ENCODE results near the gene PARD6B. TPM values are rescaled to one million over a fixed set of nuclear protein-coding genes. Genes with fewer than 3 reads are reported as not detected.
"Not testable (repeated sequence)": the region's sequence is repeated elsewhere in the genome, so short reads cannot be mapped to it uniquely, and the experiment has no call there.

The PARD6B gene
- total RNA-seq, 1 donor from 2014 or later = 57.4 TPM

DNA sequence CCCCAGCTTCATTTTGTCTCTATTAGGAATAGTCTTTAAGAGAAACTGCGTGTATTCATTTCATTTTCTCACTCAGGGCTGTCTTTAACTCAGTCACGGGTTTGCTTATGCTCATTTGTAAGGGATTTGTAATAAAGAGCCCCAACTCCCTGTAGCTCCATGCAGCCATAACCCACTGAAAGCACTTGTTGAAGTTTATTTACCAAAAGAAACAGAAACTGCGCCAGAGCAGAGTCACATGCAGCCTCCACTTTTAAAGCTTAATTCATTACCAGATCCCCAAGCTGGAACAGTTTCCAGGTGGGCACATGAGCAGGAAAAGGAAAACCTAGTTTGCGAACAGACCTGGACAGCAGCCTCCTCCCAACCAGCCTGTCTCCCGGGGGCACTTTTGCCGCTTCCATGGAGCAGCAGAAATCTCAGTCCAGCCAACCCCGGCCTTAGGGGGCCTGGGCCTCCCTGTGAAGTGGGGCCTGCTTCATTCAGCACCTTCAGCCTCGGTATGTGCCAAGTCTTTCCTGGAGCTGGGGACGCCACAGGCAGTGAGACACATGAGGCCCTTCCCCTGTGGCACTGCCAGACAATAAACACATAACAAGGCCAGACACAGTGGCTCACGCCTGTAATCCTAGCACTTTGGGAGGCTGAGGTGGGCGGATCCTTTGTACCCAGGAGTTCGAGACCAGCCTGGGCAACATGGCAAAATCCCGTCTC, 68.0 kb downstream of the PARD6B start:
- DNase-seq (ENCODE audit: low read depth) = no peak

DNA sequence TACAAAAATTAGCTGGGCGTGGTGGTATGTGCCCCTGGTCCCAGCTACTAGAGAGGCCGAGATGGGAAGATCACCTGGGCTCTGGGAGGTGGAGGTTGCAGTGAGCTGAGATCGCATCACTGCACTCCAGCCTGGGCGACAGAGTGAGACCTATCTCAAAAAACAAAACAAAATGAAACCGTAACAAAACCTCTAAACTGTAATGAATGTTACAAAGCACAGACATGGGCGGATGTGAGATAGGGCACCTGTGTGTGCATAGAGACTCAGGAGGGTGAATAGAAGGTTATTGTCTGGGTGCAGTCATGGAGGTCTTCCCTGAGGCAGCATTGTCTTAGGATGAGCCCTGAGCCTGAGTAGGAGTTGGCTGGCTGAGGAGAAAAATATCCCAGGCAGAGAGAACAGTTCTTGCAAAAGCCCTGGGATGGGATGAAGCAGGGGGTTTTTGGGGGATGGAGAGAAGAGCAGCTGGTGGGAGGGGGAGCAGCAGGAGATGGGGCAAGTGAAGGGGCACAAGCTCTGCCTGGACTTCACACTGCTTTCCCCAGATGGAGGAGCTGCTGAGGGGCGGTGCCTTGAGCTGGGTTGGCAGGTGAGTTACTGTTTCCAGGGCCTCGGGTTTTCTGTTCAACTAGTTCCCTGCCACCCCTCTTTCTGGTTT, 68.6 kb downstream of the PARD6B start:
- DNase-seq (ENCODE audit: low read depth) = no peak

DNA sequence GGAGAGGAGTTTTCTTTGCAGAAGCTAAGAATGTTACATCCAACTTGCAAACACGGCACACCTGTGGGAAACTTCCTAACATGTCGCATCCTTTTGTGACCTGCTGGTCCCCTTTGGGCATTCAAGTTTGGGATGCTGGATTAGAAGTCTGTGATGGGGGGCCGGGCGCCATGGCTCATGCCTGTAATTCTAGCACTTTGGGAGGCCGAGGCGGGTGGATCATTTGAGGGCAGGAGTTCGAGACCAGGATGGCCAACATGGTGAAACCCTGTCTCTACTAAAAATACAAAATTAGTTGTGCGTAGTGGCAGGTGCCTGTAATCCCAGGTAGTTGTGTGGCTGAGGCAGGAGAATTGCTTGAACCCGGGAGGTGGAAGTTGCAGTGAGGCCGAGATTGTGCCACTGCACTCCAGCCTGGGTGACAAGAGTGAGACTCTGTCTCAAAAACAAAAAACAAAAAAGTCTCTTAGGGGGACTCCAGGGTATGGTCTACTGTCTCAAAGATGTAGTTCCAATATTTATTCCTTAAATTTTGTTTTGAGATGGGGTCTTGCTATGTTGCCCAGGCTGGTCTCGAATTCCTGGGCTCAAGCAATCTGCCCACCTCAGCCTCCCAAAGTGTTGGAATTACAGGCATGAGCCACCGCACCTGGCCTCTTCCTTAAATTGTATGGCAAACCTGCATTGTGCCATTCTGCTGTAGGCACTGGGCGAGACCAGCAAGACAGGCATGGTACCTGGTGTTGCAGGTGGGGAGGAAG, 69.8 kb downstream of the PARD6B start:
- not testable (repeated sequence) for DNase-seq (ENCODE audit: low read depth)

DNA sequence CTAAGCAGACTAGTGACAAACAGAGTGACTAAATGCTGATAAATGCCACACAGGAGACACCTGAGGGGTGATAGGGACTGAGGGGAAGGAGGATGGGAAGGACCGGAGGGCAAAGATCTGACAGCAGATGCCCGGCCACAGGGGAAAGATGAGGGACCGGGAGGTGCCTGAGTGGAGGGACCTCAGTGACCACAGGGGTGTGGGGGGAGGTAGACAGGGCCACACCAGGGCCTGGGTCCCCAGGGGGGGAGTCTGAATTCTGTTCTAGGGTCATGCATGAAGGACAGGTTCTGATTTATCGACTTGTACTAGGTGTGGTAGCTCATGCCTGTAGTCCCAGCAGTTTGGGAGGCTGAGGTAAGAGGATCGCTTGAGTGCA, 70.4 kb downstream of the PARD6B start:
- no peak for DNase-seq (ENCODE audit: low read depth)

DNA sequence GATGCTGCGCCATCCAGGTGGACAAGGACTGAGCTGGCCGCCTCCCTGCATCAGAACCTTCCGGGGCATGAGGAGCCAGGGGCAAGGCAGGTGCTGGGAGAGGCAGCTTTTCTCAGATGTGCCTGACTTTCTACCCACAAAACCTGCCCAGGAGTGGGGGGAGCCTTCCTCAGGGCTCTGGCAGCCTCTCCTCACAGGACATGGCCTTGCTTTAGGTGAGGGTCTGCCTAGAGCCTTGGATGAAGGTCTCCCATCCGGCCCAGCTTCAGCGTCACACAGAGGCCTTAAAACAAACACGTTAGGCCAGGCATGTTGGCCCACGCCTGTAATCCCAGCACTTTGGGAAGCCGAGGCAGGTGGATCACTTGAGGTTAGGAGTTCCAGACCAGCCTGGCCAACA, 70.9 kb downstream of the PARD6B start:
- no peak for DNase-seq (ENCODE audit: low read depth)

DNA sequence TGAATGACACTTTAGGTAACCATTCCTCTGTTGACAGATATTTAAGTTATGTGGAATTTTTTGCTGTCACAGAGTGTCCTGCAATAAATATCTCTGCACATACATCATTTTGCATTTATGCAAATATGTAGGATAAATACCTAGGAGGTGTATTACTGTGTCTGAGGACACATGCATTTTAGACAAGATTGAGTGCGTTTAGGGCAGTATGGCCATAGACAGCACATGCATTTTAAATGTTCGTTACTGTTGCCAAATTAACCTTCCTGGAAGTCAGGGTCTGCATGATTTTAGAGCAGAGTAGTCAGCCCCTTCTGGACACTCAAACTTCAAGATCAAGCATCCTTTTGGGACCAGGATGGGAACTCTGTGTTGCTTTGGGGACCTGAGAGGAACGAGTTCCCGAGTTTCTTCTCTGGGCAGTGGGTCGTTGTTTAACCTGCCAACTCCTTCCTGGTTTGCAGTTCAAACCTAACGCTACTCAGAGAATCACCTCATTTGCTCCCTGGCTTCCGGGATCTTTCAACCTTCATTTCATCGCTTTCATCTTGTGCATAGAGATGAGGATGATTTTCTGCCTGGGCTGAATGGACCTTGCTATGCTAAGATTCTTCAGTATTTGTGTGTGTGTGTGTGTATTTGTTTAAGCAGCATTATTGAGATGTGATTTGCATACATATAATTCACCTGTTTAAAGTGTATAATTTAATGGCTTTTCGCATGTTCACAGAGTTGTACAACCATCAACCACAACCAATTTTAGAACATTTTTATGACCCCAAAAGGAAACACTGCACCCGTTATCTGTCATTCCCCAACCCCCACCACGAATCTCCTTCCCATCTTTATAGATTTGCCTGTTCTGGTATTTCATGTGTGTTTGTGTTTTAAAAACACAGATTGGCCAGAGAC, 73.3 kb downstream of the PARD6B start:
- DNase-seq (ENCODE audit: low read depth) = no peak

DNA sequence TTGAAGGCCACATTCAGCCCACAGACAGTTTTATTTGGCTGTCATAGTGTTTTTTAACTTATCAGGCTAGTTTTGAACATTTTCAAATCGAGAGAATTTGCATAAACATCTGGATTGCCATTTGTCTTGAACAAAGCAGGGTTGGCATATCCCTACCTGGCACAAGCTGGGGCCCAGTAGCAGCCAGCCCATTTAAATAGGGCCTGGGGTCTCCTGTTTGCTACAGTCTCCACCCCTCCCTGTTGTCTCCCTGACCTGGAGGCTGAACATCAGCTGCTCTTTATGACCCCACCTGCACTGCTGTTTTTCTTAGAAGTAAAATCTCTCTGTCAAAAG, 73.9 kb downstream of the PARD6B start:
- no peak for DNase-seq (ENCODE audit: low read depth)

DNA sequence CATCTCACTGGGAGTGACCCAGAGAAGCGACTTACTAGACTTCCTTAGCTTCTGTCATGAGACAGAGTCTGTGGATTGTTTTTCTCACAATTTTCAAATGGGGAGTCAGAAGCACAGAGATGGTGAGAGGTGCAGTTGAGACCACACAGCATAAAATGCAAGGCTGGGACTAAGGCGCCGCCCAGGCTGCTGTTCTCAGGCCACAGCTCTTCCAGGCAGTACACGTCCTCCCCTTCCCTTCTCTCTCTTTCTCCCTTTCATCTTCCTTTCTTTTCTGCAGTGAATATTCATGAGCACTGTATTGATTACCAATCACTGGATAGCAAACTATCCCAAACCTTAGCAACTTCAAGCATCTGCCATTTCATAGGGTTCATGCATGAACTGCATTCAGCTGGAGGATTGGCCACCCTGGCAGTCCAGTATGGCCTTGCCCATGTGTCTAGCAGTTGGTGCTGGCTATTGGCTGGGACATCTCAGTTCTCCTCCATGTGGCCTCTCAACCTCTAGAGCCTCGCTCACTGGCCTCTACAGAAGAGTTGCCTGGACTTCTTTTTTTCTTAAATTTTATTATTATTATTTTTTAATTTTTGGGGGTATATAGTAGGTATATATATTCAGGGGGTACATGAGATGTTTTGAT, 74.9 kb downstream of the PARD6B start:
- no peak for DNase-seq (ENCODE audit: low read depth)

Other genes with a start within 250 kb of the PARD6B start
- 42.5 and 89.1 TPM in 2 replicates for gene PTPN1, start 221.2 kb upstream of the PARD6B start, total RNA-seq
- 0.35 and 0.65 TPM in 2 replicates for gene RIPOR3, start 40.0 kb upstream of the PARD6B start, total RNA-seq
- gene BCAS4, start 63.5 kb downstream of the PARD6B start, total RNA-seq = 5.7 and 7.1 TPM in 2 replicates
- 27.1 and 86.6 TPM in 2 replicates for gene ADNP, start 199.9 kb downstream of the PARD6B start, total RNA-seq
- 79.2 and 132 TPM in 2 replicates for gene DPM1, start 227.0 kb downstream of the PARD6B start, total RNA-seq
- gene MOCS3, start 227.2 kb downstream of the PARD6B start, total RNA-seq = 9.8 and 13.7 TPM in 2 replicates

All from renal cortical epithelial cell (primary cell).